K562 treated with DMSO at 1 percent for 12 hours (cell line): Measurements from ENCODE around the gene FAM171A1. TPM values are rescaled to one million over a fixed set of nuclear protein-coding genes. Genes with fewer than 3 reads are reported as not detected.

Experiments used
- total RNA-seq: library from RNA; unstranded; fragments of 300-600 nt; gene quantifications from 2 replicates; pipeline ENCODE4 v1.2.3, GENCODE V29; 2022; ENCODE audit not compliant: insufficient read depth

Gene FAM171A1
- total RNA-seq, result 3.6 and 11.6 TPM in 2 replicates

DNA sequence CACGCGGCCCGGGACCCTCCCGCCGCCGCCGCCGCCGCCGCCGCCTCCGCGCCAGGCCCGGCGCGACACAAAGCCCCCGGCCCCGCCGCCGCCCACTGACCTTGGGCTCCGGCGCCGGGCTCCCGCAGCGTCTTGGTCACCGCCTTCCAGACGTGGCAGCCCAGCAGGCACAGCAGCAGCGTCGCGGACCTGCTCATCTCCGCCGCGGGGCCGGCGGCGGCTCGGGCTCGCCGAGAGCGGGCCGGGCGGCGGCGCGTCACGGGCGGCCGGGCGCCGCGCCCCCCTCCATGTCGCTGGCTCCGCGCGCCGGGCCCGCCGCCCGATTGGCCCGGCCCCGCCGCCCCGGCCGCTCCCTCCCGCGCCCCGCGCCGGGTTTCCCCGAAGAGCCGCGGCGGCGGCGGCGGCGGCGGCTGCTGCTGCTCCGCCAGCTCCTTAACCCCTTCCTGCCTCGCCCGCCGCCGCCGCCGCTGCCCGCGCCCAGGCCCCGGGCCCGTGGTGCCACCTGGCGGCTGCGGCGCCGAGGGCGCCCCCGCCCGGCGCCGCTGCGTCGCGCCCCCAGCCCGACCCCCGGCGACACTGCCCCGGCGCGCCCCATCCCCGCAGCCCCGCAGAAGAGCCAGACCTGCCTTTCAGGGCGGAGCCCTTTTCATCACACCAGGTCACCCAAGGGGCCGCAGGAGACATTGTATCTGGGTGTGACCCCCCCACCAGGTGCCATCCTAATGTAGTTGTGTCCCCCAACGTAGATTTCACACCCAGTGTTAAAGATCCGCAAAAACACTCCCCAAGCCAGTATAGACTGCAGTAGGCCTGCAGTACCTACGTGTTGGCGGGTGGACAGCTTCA lies at the start of gene FAM171A1:
Gene FAM171A1, minus strand, starts transcription at position 434 of the 846 bp plus-strand sequence. Its CDS starts 237 bp downstream, at position 197.

GRCh38 chr10:15168291-15168785 lies 202.8 kb downstream of the FAM171A1 start, which contains the start of gene NMT2:
Gene NMT2, minus strand, starts transcription at chr10:15168693. Its CDS starts 81 bp downstream, at chr10:15168612.

Other genes starting within 250 kb of the FAM171A1 start
- 10.2 and 20.8 TPM in 2 replicates for gene NMT2, start 202.6 kb downstream of the FAM171A1 start, total RNA-seq